ENCODE data around the gene RAB11FIP5.

- no peak for TF ChIP-seq SNAI2 (CRISPR knock-in tag; IDR thresholded peaks at IDR 0.05)
- no peak for TF ChIP-seq OSR1 (CRISPR knock-in tag; IDR thresholded peaks at IDR 0.05)
- TF ChIP-seq ZC3H10 (CRISPR knock-in tag; IDR thresholded peaks at IDR 0.05), result no peak
- TF ChIP-seq ZFP30 (CRISPR knock-in tag; IDR thresholded peaks at IDR 0.05), result no peak
- TF ChIP-seq PATZ1 (CRISPR knock-in tag; IDR thresholded peaks at IDR 0.05; ENCODE audit: borderline replicate concordance), result no peak
- no peak for TF ChIP-seq ZNF565 (CRISPR knock-in tag; conservative IDR thresholded peaks at IDR 0.05; ENCODE audit: low read depth)
- no peak for TF ChIP-seq GLIS3 (CRISPR knock-in tag; IDR thresholded peaks at IDR 0.05)
These were observed 11.0 kb downstream of the RAB11FIP5 start for GRCh38 chr2:73101626-73102256.
